Measurements from ENCODE around the gene TMEM154. TPM values are rescaled to one million over a fixed set of nuclear protein-coding genes. Genes with fewer than 3 reads are reported as not detected.

Gene TMEM154
- total RNA-seq, 1 experiment from 2014 or later, result 34.5 TPM

DNA sequence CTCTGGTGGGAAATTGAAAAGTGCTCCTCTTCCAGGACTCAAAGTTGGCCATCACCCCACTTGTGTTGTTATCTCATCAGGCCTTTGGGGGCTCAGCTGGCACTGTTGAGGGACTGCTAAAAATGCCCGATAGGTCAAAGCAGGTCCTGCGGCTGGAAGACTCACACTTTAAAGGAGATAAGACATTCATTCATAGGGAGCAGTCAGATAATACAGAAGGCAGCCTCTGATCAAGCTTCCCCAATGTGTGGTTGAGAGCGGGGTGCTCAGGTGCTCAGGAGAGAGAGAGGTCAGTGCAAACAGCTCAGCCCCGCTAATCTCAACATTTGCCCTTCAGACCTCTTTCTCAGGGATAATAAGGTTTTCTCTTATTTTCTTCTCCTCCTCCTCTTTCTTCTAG, 70.3 kb downstream of the TMEM154 start:
- H3K4me3 ChIP-seq, result no peak overlapping the region
- H3K79me2 ChIP-seq (ENCODE audit: low read depth), result no peaks in the 10 kb centered on the region
- no TSS peak for BruUV-seq (replicated peaks)
- no peaks in the 10 kb centered on the region for H4K20me1 ChIP-seq (ENCODE audit: insufficient read depth)
- no peak for DNase-seq
- H3K27ac ChIP-seq, result no peak overlapping the region
- no peaks in the 10 kb centered on the region for H3K9me2 ChIP-seq (ENCODE audit: insufficient read depth)
- no peaks in the 10 kb centered on the region for H3F3A ChIP-seq (ENCODE audit: insufficient read depth, low read depth)
- no peaks in the 10 kb centered on the region for H3K4me1 ChIP-seq (replicated peaks; ENCODE audit: insufficient read depth)
- no peaks in the 10 kb centered on the region for H3K9me3 ChIP-seq (ENCODE audit: insufficient read depth, low read depth)
- H3K27me3 ChIP-seq (ENCODE audit: insufficient read depth, low read depth), result no peaks in the 10 kb centered on the region
- H2AFZ ChIP-seq, result no peak overlapping the region
- CTCF ChIA-PET, result no interaction called here
- H3K4me2 ChIP-seq, result no peak overlapping the region
- no peak for TF ChIP-seq EZH2 (IDR thresholded peaks at IDR 0.05; ENCODE audit: low read depth)
- TF ChIP-seq, protein P1, sequence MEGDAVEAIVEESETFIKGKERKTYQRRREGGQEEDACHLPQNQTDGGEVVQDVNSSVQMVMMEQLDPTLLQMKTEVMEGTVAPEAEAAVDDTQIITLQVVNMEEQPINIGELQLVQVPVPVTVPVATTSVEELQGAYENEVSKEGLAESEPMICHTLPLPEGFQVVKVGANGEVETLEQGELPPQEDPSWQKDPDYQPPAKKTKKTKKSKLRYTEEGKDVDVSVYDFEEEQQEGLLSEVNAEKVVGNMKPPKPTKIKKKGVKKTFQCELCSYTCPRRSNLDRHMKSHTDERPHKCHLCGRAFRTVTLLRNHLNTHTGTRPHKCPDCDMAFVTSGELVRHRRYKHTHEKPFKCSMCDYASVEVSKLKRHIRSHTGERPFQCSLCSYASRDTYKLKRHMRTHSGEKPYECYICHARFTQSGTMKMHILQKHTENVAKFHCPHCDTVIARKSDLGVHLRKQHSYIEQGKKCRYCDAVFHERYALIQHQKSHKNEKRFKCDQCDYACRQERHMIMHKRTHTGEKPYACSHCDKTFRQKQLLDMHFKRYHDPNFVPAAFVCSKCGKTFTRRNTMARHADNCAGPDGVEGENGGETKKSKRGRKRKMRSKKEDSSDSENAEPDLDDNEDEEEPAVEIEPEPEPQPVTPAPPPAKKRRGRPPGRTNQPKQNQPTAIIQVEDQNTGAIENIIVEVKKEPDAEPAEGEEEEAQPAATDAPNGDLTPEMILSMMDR (conservative IDR thresholded peaks at IDR 0.05), result no peak
- POLR2A ChIA-PET (ENCODE audit: unreplicated experiment), result no interaction called here
- H3K36me3 ChIP-seq (ENCODE audit: low read depth), result no peaks in the 10 kb centered on the region
- intact Hi-C loops (cut with micrococcal nuclease; ENCODE audit: unreplicated experiment), result no loop called here

DNA sequence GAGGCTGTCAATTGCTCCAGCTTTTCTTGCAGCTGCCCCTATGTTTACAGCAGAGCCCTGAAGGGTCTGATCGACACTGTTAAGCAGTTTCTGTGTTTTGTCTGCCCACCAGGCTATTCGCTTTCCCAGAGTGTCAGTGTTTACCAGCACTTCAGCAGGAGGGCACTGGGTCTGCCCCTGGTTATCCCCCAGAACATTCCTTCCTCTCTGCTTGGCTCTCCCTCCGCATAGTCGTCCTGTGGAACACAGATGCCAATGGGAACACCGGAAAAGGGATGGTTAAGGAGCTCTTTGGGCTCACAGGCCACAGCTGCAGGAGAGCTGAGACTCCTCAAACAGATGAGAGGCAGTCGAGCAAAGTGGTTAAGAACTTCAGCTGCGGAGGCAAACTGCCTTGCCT, 72.6 kb downstream of the TMEM154 start:
- no peak for DNase-seq
- TF ChIP-seq EZH2 (IDR thresholded peaks at IDR 0.05; ENCODE audit: low read depth), result no peak
- TF ChIP-seq, protein P1 (conservative IDR thresholded peaks at IDR 0.05), result no peak
- no peaks in the 10 kb centered on the region for H3K4me1 ChIP-seq (replicated peaks; ENCODE audit: insufficient read depth)
- no peak overlapping the region for H3K4me2 ChIP-seq
- no peak overlapping the region for H3K4me3 ChIP-seq
- no peak overlapping the region for H2AFZ ChIP-seq
- H3K9me3 ChIP-seq (ENCODE audit: insufficient read depth, low read depth), result no peaks in the 10 kb centered on the region
- H3K79me2 ChIP-seq (ENCODE audit: low read depth), result no peaks in the 10 kb centered on the region
- H3K27ac ChIP-seq, result no peak overlapping the region
- BruUV-seq (replicated peaks), result no TSS peak
- ChIA-PET CTCF (no interaction called here), POLR2A (ENCODE audit: unreplicated experiment) (interaction anchor here (0.5 kb wide), 1 partner anchor 8 kb away, joined by 6 read pairs; no protein-coding TSS in a partner anchor)
- no peaks in the 10 kb centered on the region for H3K36me3 ChIP-seq (ENCODE audit: low read depth)
- no peaks in the 10 kb centered on the region for H3K27me3 ChIP-seq (ENCODE audit: insufficient read depth, low read depth)
- H3K9me2 ChIP-seq (ENCODE audit: insufficient read depth), result no peaks in the 10 kb centered on the region
- H3F3A ChIP-seq (ENCODE audit: insufficient read depth, low read depth), result no peaks in the 10 kb centered on the region
- intact Hi-C loops (cut with micrococcal nuclease; ENCODE audit: unreplicated experiment), result no loop called here
- H4K20me1 ChIP-seq (ENCODE audit: insufficient read depth), result no peaks in the 10 kb centered on the region

DNA sequence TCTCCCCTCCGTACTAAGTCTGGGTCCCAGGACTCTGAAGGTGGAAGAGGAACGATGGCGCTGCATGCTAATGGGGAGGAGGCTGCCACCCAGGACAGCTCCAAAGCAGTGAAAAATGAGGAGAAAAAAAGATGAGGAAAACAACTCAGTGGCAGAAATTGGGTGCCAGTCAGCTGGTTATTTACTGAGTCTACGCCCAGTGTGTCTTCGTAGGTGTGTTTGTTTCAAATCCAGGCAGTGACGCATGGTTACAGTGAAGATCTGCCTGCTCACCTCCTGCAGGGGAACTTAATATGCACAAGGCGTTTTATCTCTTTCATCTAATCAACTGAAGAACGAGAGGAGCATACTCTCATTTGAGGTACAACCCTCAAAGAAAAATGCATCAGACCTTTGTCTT, 73.0 kb downstream of the TMEM154 start:
- no peak for TF ChIP-seq EZH2 (IDR thresholded peaks at IDR 0.05; ENCODE audit: low read depth)
- TF ChIP-seq, protein P1 (conservative IDR thresholded peaks at IDR 0.05), result no peak
- Histone ChIP-seq H3K4me2 (no peak overlapping the region), H3F3A (ENCODE audit: insufficient read depth, low read depth) (no peaks in the 10 kb centered on the region), H4K20me1 (ENCODE audit: insufficient read depth) (no peaks in the 10 kb centered on the region), H3K79me2 (ENCODE audit: low read depth) (no peaks in the 10 kb centered on the region), H3K4me1 (replicated peaks; ENCODE audit: insufficient read depth) (no peaks in the 10 kb centered on the region), H3K27me3 (ENCODE audit: insufficient read depth, low read depth) (no peaks in the 10 kb centered on the region), H3K27ac (no peak overlapping the region), H3K9me3 (ENCODE audit: insufficient read depth, low read depth) (no peaks in the 10 kb centered on the region), H3K9me2 (ENCODE audit: insufficient read depth) (no peaks in the 10 kb centered on the region), H3K4me3 (no peak overlapping the region), H2AFZ (no peak overlapping the region), H3K36me3 (ENCODE audit: low read depth) (no peaks in the 10 kb centered on the region)
- intact Hi-C loops (cut with micrococcal nuclease; ENCODE audit: unreplicated experiment), result no loop called here
- ChIA-PET CTCF (no interaction called here), POLR2A (ENCODE audit: unreplicated experiment) (interaction anchor here (0.5 kb wide), 1 partner anchor 9 kb away, joined by 6 read pairs; no protein-coding TSS in a partner anchor)
- DNase-seq, result no peak
- BruUV-seq (replicated peaks), result no TSS peak
